Epithelial cell of esophagus (primary cell): Measurements from ENCODE around the gene FMO1.

ENCODE experiments used
- DNase-seq: peaks from one replicate; pipeline ENCODE4 v3.0.0; 2010; ENCODE audit warnings: low read depth
- H3K4me3 ChIP-seq: 2 replicates; pipeline ENCODE4 v1.5.1; 2011; ENCODE audit warnings: mild to moderate bottlenecking, low read length, control low read depth
- TF ChIP-seq, protein P1 (sequence below): IDR thresholded peaks from 2 replicates; pipeline ENCODE4 v1.5.1; 2011; ENCODE audit warnings: low read depth, mild to moderate bottlenecking, low read length, control low read depth, inconsistent platforms; ENCODE audit not compliant: insufficient read depth; ENCODE audit errors: missing control alignments

Gene FMO1

GRCh38 chr1:171263901-171264300 is 15.6 kb downstream of the FMO1 start:
- DNase-seq = no peak
- TF ChIP-seq, protein P1, sequence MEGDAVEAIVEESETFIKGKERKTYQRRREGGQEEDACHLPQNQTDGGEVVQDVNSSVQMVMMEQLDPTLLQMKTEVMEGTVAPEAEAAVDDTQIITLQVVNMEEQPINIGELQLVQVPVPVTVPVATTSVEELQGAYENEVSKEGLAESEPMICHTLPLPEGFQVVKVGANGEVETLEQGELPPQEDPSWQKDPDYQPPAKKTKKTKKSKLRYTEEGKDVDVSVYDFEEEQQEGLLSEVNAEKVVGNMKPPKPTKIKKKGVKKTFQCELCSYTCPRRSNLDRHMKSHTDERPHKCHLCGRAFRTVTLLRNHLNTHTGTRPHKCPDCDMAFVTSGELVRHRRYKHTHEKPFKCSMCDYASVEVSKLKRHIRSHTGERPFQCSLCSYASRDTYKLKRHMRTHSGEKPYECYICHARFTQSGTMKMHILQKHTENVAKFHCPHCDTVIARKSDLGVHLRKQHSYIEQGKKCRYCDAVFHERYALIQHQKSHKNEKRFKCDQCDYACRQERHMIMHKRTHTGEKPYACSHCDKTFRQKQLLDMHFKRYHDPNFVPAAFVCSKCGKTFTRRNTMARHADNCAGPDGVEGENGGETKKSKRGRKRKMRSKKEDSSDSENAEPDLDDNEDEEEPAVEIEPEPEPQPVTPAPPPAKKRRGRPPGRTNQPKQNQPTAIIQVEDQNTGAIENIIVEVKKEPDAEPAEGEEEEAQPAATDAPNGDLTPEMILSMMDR = no peak
- H3K4me3 ChIP-seq = no peak overlapping the region

DNA sequence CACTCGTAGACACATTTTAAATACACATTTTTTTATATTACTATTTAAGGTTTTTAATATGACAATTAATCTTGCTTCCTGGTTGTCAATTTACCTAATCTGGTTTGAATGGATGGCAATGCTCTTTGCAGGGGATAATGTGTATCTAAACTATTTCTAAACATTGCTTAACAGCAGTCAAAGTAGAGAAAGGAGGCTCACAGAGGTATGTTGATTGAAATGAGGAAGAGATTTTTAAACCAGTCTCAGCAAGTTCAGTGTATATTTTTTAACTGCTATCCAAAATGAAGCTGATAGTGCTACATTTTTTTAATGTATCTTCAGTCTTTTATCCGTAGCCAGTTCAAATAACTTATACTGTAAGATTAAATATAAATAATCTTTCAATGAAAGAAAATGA is 17.4 kb downstream of the FMO1 start:
- no peak overlapping the region for H3K4me3 ChIP-seq
- TF ChIP-seq, protein P1 = no peak
- DNase-seq = peak; percentile 60

GRCh38 chr1:171266930-171267329 is 18.6 kb downstream of the FMO1 start:
- no peak for DNase-seq
- TF ChIP-seq, protein P1 = no peak
- no peak overlapping the region for H3K4me3 ChIP-seq

DNA sequence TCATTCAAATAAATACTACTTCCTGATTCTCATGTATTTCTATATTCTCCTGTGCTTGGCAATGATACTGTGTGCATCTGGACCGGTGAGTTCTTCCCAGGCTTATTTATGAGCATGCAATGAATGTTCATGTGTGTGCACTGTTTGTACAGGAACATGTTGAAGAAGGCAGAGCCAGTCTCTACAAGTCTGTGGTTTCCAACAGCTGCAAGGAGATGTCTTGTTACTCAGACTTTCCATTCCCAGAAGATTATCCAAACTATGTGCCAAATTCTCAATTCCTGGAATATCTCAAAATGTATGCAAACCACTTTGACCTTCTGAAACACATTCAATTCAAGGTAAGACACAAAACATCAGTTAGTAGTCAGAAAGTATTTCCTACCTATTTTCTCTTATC is 19.1 kb downstream of the FMO1 start:
- no peak overlapping the region for H3K4me3 ChIP-seq
- TF ChIP-seq, protein P1 = no peak
- peak; percentile 92 for DNase-seq

- TF ChIP-seq, protein P1 = no peak
- no peak overlapping the region for H3K4me3 ChIP-seq
- DNase-seq = no peak
These were observed 22.5 kb downstream of the FMO1 start for GRCh38 chr1:171270806-171271205.

GRCh38 chr1:171277534-171277933 is 29.2 kb downstream of the FMO1 start:
- H3K4me3 ChIP-seq = no peak overlapping the region
- TF ChIP-seq, protein P1 = no peak
- DNase-seq = no peak

DNA sequence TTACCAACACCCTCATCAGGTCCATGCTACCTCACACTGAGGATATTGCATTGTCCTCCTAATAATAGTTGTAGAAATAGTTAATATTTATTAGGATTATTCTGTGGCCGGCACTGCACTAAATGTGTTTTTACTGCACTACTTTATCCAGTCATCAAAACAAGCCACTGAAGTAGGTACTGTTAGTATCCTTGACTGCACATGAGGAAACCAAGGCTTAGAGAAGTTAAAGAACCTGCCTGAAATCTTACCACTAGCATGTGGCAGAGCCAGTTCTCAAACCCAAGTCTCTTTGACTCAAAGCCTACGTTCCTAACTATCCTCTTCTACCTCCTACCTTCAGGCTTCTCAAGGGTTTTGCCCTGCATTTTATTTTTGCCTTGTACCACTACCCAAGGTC is 30.9 kb downstream of the FMO1 start:
- no peak for DNase-seq
- no peak overlapping the region for H3K4me3 ChIP-seq
- TF ChIP-seq, protein P1 = no peak
